GM21529 (cell line): ENCODE measurements around the gene KIF18B.

Experiments used
- ATAC-seq: cut with Tn5 transposase; IDR thresholded peaks from one replicate; pipeline ENCODE4 v1.9.1; 2021; ENCODE audit not compliant: unreplicated experiment

KIF18B gene

GRCh38 chr17:44919885-44920564 is 27.5 kb downstream of the KIF18B start:
- ATAC-seq, result peak; percentile 79

- no peak for ATAC-seq
Observed at GRCh38 chr17:44919411-44919810, 28.2 kb downstream of the KIF18B start.

- ATAC-seq, result no peak
Observed at GRCh38 chr17:44918006-44918405, 29.6 kb downstream of the KIF18B start.

- no peak for ATAC-seq
Observed at GRCh38 chr17:44917456-44917855, 30.1 kb downstream of the KIF18B start.

GRCh38 chr17:44916781-44917241 is 30.8 kb downstream of the KIF18B start:
- no peak for ATAC-seq

- no peak for ATAC-seq
Observed at GRCh38 chr17:44915862-44916780, 31.5 kb downstream of the KIF18B start.

GRCh38 chr17:44915321-44915726 is 32.2 kb downstream of the KIF18B start, which contains the start of gene GFAP:
Gene GFAP, minus strand, starts transcription at chr17:44915500. Its CDS starts 14 bp downstream, at chr17:44915486.
- ATAC-seq, result no peak

- ATAC-seq, result no peak
Observed at GRCh38 chr17:44914698-44915271, 32.8 kb downstream of the KIF18B start.

GRCh38 chr17:44914148-44914547 is 33.4 kb downstream of the KIF18B start:
- ATAC-seq, result no peak

GRCh38 chr17:44913676-44914075 is 33.9 kb downstream of the KIF18B start:
- ATAC-seq, result no peak

- no peak for ATAC-seq
Observed at GRCh38 chr17:44912763-44913544, 34.6 kb downstream of the KIF18B start.

GRCh38 chr17:44911133-44912001 is 36.2 kb downstream of the KIF18B start:
- ATAC-seq, result no peak

- ATAC-seq, result no peak
Observed at GRCh38 chr17:44910231-44911106, 37.1 kb downstream of the KIF18B start.

- ATAC-seq, result no peak
Observed at GRCh38 chr17:44909681-44910144, 37.9 kb downstream of the KIF18B start.

GRCh38 chr17:44908761-44909326 is 38.7 kb downstream of the KIF18B start:
- ATAC-seq, result no peak

GRCh38 chr17:44907729-44908470 is 39.7 kb downstream of the KIF18B start:
- no peak for ATAC-seq
